IMR-90 (cell line): ENCODE results near the gene C2orf69. TPM values are rescaled to one million over a fixed set of nuclear protein-coding genes. Genes with fewer than 3 reads are reported as not detected.

Source experiments
- ATAC-seq: fragments of 200-7000 bp; cut with Tn5 transposase; 2 replicates; pipeline ENCODE4 v1.9.1; 2020; ENCODE audit warnings: low read depth, mild to moderate bottlenecking, moderate library complexity
- BruUV-seq: library from RNA; stranded (reverse); fragments of 400-500 nt; replicated peaks from 2 replicates; lab custom pipeline; 2021; lab: Mats Ljungman, UMichigan
- CTCF ChIA-PET: fragments of 300-600 bp; formaldehyde crosslinking; extraction: SDS; loops from one replicate; lab custom pipeline; 2021; ENCODE audit warnings: antibody characterized with exemption; lab: Yijun Ruan, JAX
- POLR2A ChIA-PET: fragments of 300-600 bp; sonication (Branson Sonifier 250); formaldehyde crosslinking; loops from one replicate; lab custom pipeline; 2022; ENCODE audit warnings: antibody characterized with exemption; ENCODE audit not compliant: unreplicated experiment; lab: Charles Lee
- DNase-seq: peaks from one replicate; pipeline ENCODE4 v3.0.0; 2013
- H2AFZ ChIP-seq: replicated peaks from 2 replicates; pipeline ENCODE3; 2013; ENCODE audit warnings: low read length, mild to moderate bottlenecking; ENCODE audit not compliant: poor library complexity
- H2AK5ac ChIP-seq: 2 replicates; pipeline ENCODE4 v1.6.1; 2013; ENCODE audit warnings: low read depth, low read length, inconsistent platforms
- H2AK9ac ChIP-seq: replicated peaks from 2 replicates; pipeline ENCODE3; 2013; ENCODE audit warnings: mild to moderate bottlenecking, low read depth, low read length, moderate library complexity; ENCODE audit not compliant: poor library complexity
- H2BK120ac ChIP-seq: 2 replicates; pipeline ENCODE4 v1.6.1; 2013; ENCODE audit warnings: low read depth, low read length, inconsistent platforms
- H2BK15ac ChIP-seq: 3 replicates; pipeline ENCODE4 v1.6.1; 2013; ENCODE audit warnings: low read depth, low read length, inconsistent platforms
- H2BK20ac ChIP-seq: 2 replicates; pipeline ENCODE4 v1.6.1; 2013; ENCODE audit warnings: low read depth, mild to moderate bottlenecking, inconsistent platforms, low read length, moderate library complexity
- H2BK5ac ChIP-seq: 2 replicates; pipeline ENCODE4 v1.6.1; 2013; ENCODE audit warnings: mild to moderate bottlenecking, low read depth, low read length, inconsistent platforms; ENCODE audit not compliant: poor library complexity, severe bottlenecking
- H3K14ac ChIP-seq: replicated peaks from 2 replicates; pipeline ENCODE4 v1.6.1; 2013; ENCODE audit warnings: low read depth, low read length, inconsistent platforms
- H3K18ac ChIP-seq: 2 replicates; pipeline ENCODE4 v1.6.1; 2013; ENCODE audit warnings: low read depth, low read length, control low read depth
- H3K23ac ChIP-seq: 2 replicates; pipeline ENCODE4 v1.6.1; 2013; ENCODE audit warnings: low read depth, low read length, inconsistent platforms
- H3K27ac ChIP-seq: 2 replicates; pipeline ENCODE4 v1.5.1; 2013; ENCODE audit warnings: mild to moderate bottlenecking, control low read depth, low read length; ENCODE audit not compliant: insufficient read depth
- H3K27me3 ChIP-seq: 2 replicates; pipeline ENCODE4 v1.6.1; 2013; ENCODE audit warnings: low read length; ENCODE audit not compliant: control insufficient read depth, insufficient read depth
- H3K36me3 ChIP-seq: 2 replicates; pipeline ENCODE4 v1.6.1; 2013; ENCODE audit warnings: low read length, mixed read lengths; ENCODE audit not compliant: control insufficient read depth, insufficient read depth
- H3K4ac ChIP-seq: 2 replicates; pipeline ENCODE4 v1.6.1; 2013; ENCODE audit warnings: low read depth, low read length, inconsistent platforms
- H3K4me1 ChIP-seq: 2 replicates; pipeline ENCODE4 v1.6.1; 2013; ENCODE audit warnings: low read length, mixed read lengths; ENCODE audit not compliant: control insufficient read depth, insufficient read depth
- H3K4me2 ChIP-seq: 2 replicates; pipeline ENCODE4 v1.6.1; 2013; ENCODE audit warnings: low read depth, mild to moderate bottlenecking, control low read depth, low read length, moderate library complexity
- H3K4me3 ChIP-seq: 2 replicates; pipeline ENCODE4 v1.5.1; 2013; ENCODE audit warnings: low read depth, mild to moderate bottlenecking, control low read depth, low read length, moderate library complexity; ENCODE audit not compliant: insufficient read depth
- H3K56ac ChIP-seq: 2 replicates; pipeline ENCODE4 v1.6.1; 2013; ENCODE audit warnings: low read length, inconsistent platforms; ENCODE audit not compliant: insufficient read depth; ENCODE audit errors: extremely low read depth
- H3K79me1 ChIP-seq, 2 experiments: 2 replicates each; pipeline ENCODE4 v1.6.1; 2013; ENCODE audit warnings: low read length in 2 of 2, inconsistent platforms in 1 of 2, low read depth in 1 of 2
- H3K9ac ChIP-seq: 2 replicates; pipeline ENCODE4 v1.6.1; 2013; ENCODE audit warnings: low read depth, low read length, control low read depth
- H3K9me1 ChIP-seq: 2 replicates; pipeline ENCODE4 v1.6.1; 2013; ENCODE audit warnings: low read length, inconsistent platforms; ENCODE audit not compliant: insufficient read depth
- H3K9me3 ChIP-seq: 2 replicates; pipeline ENCODE4 v1.6.1; 2013; ENCODE audit warnings: low read length; ENCODE audit not compliant: control insufficient read depth, insufficient read depth
- H4K20me1 ChIP-seq: 2 replicates; pipeline ENCODE4 v1.6.1; 2013; ENCODE audit warnings: low read length, inconsistent platforms; ENCODE audit not compliant: insufficient read depth
- H4K5ac ChIP-seq: 2 replicates; pipeline ENCODE4 v1.6.1; 2013; ENCODE audit warnings: mild to moderate bottlenecking, low read depth, low read length, control low read depth
- H4K8ac ChIP-seq, 2 experiments: 2 replicates each; pipeline ENCODE4 v1.6.1; 2013; ENCODE audit warnings: low read depth in 2 of 2, low read length in 2 of 2, control low read depth in 1 of 2, inconsistent platforms in 1 of 2
- H4K91ac ChIP-seq: 2 replicates; pipeline ENCODE4 v1.6.1; 2013; ENCODE audit warnings: low read depth, low read length, inconsistent platforms; ENCODE audit not compliant: insufficient read depth
- BHLHE40 ChIP-seq: fragments of 150-350 bp; IDR thresholded peaks from 2 replicates; pipeline ENCODE4 v1.6.1; 2016; ENCODE audit warnings: mild to moderate bottlenecking, low read depth, low read length
- CEBPB ChIP-seq: IDR thresholded peaks from 2 replicates; pipeline ENCODE4 v1.6.1; 2012; ENCODE audit warnings: low read depth, low read length, improper control_type of control experiment
- CHD1 ChIP-seq: IDR thresholded peaks from 2 replicates; pipeline ENCODE4 v1.6.1; 2012; ENCODE audit warnings: low read depth, low read length, improper control_type of control experiment
- CTCF ChIP-seq: conservative IDR thresholded peaks from 2 replicates; pipeline ENCODE4 v1.5.1; 2012; ENCODE audit warnings: mild to moderate bottlenecking, low read depth, low read length, improper control_type of control experiment
- ELK1 ChIP-seq: fragments of 150-350 bp; IDR thresholded peaks from 2 replicates; pipeline ENCODE4 v1.6.1; 2016; ENCODE audit warnings: low read depth, mild to moderate bottlenecking, low read length, moderate library complexity, borderline replicate concordance
- FOS ChIP-seq: fragments of 150-350 bp; IDR thresholded peaks from 2 replicates; pipeline ENCODE4 v1.6.1; 2016; ENCODE audit warnings: low read depth, low read length
- MAFK ChIP-seq: IDR thresholded peaks from 2 replicates; pipeline ENCODE4 v1.6.1; 2012; ENCODE audit warnings: low read depth, low read length, improper control_type of control experiment
- MAZ ChIP-seq: IDR thresholded peaks from 2 replicates; pipeline ENCODE4 v1.6.1; 2012; ENCODE audit warnings: low read depth, mild to moderate bottlenecking, low read length, improper control_type of control experiment, moderate library complexity, borderline replicate concordance
- MXI1 ChIP-seq: IDR thresholded peaks from 2 replicates; pipeline ENCODE4 v1.6.1; 2012; ENCODE audit warnings: low read depth, mild to moderate bottlenecking, low read length, moderate library complexity, borderline replicate concordance
- NFE2L2 ChIP-seq: fragments of 150-350 bp; IDR thresholded peaks from 2 replicates; pipeline ENCODE4 v1.6.1; 2016; ENCODE audit warnings: low read depth, mild to moderate bottlenecking, low read length
- POLR2A ChIP-seq: IDR thresholded peaks from 2 replicates; pipeline ENCODE4 v1.6.1; 2012; ENCODE audit warnings: mild to moderate bottlenecking, low read depth, low read length
- RFX5 ChIP-seq: IDR thresholded peaks from 2 replicates; pipeline ENCODE4 v1.8.0; 2012; ENCODE audit warnings: low read depth, mild to moderate bottlenecking, low read length, moderate library complexity
- SMC3 ChIP-seq: fragments of 150-350 bp; IDR thresholded peaks from 2 replicates; pipeline ENCODE4 v1.6.1; 2016; ENCODE audit warnings: low read depth, mild to moderate bottlenecking, antibody characterized with exemption, low read length, moderate library complexity
- USF2 ChIP-seq: fragments of 150-350 bp; IDR thresholded peaks from 2 replicates; pipeline ENCODE4 v1.6.1; 2017; ENCODE audit warnings: mild to moderate bottlenecking, antibody characterized with exemption, low read length, low read depth
- WGBS, 2 experiments: methylation state at CpG; one replicate each; pipeline versions ENCODE4 v1.1.5 to v1.1.7; 2013; ENCODE audit warnings: missing lambda C conversion rate in 2 of 2; ENCODE audit not compliant: insufficient read length in 1 of 2; ENCODE audit errors: extremely low coverage in 2 of 2; 5-methylcytosine and 5-hydroxymethylcytosine counted together
- dilution Hi-C: fragments of 300-500 bp; cut with HindIII; formaldehyde crosslinking; loops from one replicate; pipeline ENCODE4 v1.14.3; 2018; ENCODE audit warnings: low sequenced_read_pairs; ENCODE audit not compliant: unreplicated experiment
- in situ Hi-C: fragments of 300-500 bp; cut with MboI; formaldehyde crosslinking; loops from 3 replicates; pipeline ENCODE4 v1.14.3; 2019; ENCODE audit warnings: low sequenced_read_pairs, inconsistent platforms, mixed read lengths
- intact Hi-C: fragments of 100-400 bp; cut with micrococcal nuclease; formaldehyde crosslinking; loops from 2 replicates; pipeline ENCODE4 v1.10.0; 2022
- polyA plus RNA-seq, 3 experiments: library from polyadenylated mRNA; depleted of rRNA; stranded (reverse); fragments of >200 nt; gene quantifications; 2 replicates each; pipeline ENCODE4 v1.2.3, GENCODE V29; 2012; ENCODE audit warnings: low replicate concordance in 1 of 3
- total RNA-seq: library from RNA; depleted of rRNA; stranded (reverse); fragments of >200 nt; gene quantifications from 2 replicates; pipeline ENCODE4 v1.2.3, GENCODE V29; 2012

C2orf69 gene
- total and polyA plus RNA-seq, 2 of the 4 experiments (the other 2 are of a cell fraction), result 3.1 to 4.7 TPM

- Histone ChIP-seq H2BK120ac (no peak overlapping the region), H4K91ac (no peak overlapping the region), H4K20me1 (no peaks in the 10 kb centered on the region), H2BK5ac (no peak overlapping the region), H2AFZ (no peak overlapping the region), H3K4ac (no peak overlapping the region), H4K5ac (no peak overlapping the region), H3K27me3 (peaks cover 3% of the 10 kb centered on the region), H3K36me3 (no peaks in the 10 kb centered on the region), H3K9me3 (no peaks in the 10 kb centered on the region), H2BK15ac (no peak overlapping the region), H3K9ac (no peak overlapping the region), H3K18ac (no peak overlapping the region), H2BK20ac (no peak overlapping the region), H3K23ac (no peak overlapping the region), H3K27ac (no peak overlapping the region), H3K56ac (no peak overlapping the region), H3K9me1 (no peaks in the 10 kb centered on the region), H4K8ac (no peak overlapping the region), H3K4me1 (no peaks in the 10 kb centered on the region), H2AK5ac (no peak overlapping the region), H3K79me1 (no peaks in the 10 kb centered on the region), H2AK9ac (no peak overlapping the region), H3K4me2 (no peak overlapping the region), H3K14ac (no peak overlapping the region), H3K4me3 (no peak overlapping the region)
- TF ChIP-seq ELK1, result no peak
- no peak for TF ChIP-seq CHD1
- TF ChIP-seq USF2, result no peak
- no peak for TF ChIP-seq CTCF
- TF ChIP-seq SMC3, result no peak
- no peak for TF ChIP-seq BHLHE40
- TF ChIP-seq MXI1, result no peak
- TF ChIP-seq MAZ, result no peak
- no peak for TF ChIP-seq MAFK
- TF ChIP-seq FOS, result no peak
- TF ChIP-seq RFX5, result no peak
- no peak for TF ChIP-seq POLR2A
- TF ChIP-seq CEBPB, result no peak
- TF ChIP-seq NFE2L2, result no peak
- intact Hi-C loops (no loop called here), in situ Hi-C loops (loop anchor here (10.0 kb wide), 1 partner anchor 161 kb away; no protein-coding TSS in a partner anchor), dilution Hi-C loops (no loop called here)
- CTCF ChIA-PET, result no interaction called here
- BruUV-seq, result no TSS peak
- no CpG with 5 or more reads among the region's 4 CpGs for WGBS, 2 experiments
- POLR2A ChIA-PET, result no interaction called here
- DNase-seq (no peak), ATAC-seq (no peak)
Measured at GRCh38 chr2:199865905-199866304, 45.2 kb upstream of the C2orf69 start.
